Stromal cell of bone marrow (primary cell): ENCODE data around the gene GNAQ.
"Not testable (repeated sequence)": the region's sequence is repeated elsewhere in the genome, so short reads cannot be mapped to it uniquely, and the experiment has no call there.

Experiments used
- DNase-seq: peaks from one replicate; pipeline ENCODE4 v3.0.0-alpha.2; 2012; ENCODE audit warnings: low read depth

The GNAQ gene

DNA sequence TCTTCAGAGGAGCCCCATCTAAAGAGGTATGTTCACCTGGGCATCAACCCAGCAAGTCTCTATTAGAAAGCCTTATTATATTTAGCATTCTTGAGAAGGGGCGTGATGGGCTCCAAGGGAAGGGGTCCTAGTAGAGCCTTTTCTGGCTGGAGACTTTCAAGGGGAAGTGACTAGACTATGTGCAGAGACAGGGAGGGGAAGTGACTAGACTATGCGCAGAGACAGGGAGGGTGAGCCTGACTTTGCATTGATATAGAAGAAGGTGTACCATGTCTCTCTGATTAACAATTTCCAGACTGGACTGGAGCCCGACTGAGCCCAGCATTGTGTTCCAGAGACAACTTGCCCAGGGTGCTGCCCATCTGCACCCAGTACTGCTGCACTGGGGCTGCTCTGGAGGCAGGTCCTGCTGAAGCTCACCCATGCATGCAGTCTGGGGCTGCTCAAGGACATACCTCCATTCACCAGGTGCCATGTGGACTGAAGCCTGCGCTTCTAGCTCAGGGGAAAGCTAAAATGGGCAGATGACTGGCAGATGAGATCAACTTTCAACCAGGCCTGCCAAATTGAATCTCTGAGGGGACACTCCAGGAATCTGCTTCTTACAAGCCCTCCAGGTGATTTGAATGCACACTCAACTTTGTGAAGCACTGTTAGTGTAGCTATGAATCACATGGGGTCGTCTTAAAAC is 300.5 kb downstream of the GNAQ start:
- no peak for DNase-seq

DNA sequence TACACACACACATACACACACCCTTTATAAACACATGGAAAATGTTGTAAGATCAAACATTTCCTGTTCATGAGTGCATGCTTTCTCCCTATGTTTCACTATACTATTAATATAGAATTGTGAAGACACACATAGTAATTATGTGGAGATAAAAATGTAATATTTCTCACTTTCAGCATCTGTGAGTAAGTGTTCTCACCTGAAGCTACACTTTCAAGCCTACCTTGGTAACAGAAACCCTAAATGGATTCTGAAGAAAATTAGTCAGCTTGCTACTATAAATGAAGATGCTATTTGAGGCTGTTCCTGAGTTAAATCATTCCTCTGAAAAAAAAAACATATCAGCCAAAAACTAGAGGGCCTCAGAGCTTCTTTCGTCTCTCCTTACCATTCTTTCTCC is 302.4 kb downstream of the GNAQ start:
- no peak for DNase-seq

DNA sequence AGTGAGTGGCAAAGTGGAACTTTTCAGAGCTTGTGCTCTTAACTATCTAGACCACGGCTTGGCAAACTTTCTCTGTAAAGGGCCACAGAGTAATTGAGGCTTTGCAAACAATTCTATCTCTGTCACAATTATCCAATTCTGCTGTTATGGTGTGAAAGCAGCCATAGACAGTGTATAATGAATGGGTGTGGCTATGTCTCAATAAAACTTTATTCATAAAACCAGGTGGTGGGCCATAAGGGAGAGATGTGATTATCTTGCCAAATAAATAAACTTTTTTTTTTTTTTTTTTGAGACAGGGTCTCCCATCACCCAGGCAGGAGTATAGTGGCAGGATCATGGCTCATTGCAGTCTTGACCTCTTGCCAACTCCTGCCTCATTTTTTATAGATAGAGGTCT is 304.8 kb downstream of the GNAQ start:
- no peak for DNase-seq

DNA sequence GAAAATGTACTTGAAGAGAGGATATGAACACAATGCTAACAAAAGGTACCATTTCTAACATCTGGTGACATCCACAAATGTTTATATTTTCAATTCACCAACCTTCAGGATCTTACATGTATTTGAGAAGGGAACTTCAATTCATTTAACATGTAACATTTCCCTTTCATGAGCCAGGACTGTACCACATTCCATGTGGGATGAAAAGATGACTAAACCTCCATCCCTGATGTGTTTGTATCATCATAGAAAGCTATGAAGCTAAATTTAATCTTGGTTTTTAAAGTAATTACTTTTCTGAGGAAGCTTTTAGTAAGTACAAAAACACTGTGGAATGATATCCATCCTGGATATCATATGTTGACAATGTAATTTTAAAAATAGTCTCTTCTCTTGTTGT is 305.3 kb downstream of the GNAQ start:
- DNase-seq = no peak

DNA sequence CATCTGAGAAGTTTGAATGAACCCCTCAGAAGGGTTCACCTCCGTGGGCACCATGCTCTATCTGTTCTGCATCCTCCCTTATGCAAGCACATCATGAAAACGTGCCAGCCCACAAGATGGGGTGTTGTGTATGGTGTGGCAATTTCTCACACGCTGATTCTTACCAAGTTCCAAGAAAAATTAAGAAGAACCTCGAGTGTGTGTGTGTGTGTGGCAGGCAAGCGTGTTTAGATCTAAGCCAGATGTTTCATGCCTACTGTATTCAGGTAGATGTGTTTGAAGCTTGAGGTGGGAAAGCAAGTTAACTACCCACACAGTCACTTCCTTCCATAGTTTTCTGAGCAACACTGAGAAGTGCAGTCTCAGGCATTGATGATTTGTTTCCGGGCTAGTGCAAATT is 305.8 kb downstream of the GNAQ start:
- DNase-seq = no peak

DNA sequence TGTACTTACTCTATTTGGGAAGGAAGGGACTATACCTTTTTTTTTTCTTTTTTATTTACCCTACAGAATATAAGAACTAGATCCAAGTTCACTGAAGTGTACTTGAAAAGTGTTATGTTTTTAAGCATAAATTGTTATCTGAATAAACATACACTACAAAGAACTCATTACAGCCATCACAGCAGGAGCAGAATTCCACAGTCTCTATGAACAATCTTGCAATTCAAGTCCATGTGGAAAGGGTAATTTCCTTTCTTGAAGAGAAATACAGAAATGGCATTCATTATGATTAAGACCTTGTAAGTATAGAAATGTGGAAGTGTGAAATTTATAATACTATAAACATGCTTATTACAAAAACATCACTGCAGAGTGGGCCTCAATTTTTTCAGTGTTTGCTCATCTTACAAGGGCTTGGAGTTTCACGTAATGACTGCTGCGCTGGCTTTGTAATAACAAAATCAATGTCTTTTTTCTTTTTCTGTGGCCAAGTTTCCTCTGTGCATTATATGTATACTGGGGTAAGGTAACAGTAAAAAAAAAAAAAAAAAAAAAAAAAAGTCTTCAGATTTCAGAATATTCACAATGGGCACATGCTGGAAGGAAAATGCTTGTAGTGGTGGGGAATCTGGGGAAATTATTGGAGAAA is 306.4 kb downstream of the GNAQ start:
- DNase-seq = no peak

DNA sequence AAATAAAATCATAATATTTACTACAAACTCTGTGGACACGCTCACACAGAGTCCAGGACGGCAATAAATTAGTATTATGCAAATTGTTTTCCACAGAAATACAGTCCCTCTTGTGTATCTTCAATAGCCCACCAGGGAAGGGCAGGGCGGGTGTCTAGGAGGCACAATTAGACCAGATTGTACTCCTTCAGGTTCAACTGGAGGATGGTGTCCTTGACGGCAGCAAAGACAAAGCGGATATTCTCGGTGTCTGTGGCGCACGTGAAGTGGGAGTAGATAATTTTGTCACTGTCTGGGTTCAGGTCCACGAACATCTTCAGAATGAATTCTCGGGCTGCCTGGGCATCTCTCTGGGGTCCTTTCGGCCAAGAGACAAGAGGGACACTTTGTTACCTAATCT is 310.5 kb downstream of the GNAQ start:
- not testable (repeated sequence) for DNase-seq

DNA sequence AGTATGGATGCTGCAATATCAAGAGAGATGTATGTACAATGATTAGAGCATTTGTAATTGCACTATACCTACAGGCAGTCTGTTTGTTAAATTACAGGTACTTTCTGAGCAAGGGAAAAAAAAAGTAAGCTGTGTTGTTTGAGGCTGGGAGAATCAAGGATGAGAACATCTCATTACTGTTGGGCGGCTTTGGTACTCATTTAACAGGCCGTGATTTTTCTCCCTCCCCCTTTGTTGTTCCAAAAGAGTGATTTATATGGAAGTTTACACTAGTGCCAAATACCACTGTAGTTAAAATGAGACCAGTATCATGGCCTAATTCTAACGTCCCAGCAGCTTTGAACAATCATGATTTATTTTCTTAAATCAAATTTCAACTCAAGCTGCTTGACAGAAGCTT is 312.3 kb downstream of the GNAQ start:
- DNase-seq = no peak

DNA sequence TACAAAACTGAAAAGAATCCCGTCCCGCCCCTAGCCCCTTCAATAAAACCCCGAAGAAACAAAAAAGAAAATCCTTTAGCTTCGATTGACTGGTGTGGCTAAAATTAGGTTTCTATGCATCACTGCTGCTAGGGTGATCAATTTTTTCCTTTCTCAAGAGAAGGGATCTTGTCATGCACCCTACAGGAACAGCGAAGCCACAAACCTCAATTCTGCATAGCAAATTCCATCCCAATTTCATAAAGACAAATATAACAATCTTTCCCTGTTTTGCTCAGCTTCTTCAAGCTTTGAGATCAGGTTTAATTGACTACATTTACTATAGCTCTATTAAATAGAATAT is 313.3 kb downstream of the GNAQ start:
- peak; percentile 36 for DNase-seq

DNA sequence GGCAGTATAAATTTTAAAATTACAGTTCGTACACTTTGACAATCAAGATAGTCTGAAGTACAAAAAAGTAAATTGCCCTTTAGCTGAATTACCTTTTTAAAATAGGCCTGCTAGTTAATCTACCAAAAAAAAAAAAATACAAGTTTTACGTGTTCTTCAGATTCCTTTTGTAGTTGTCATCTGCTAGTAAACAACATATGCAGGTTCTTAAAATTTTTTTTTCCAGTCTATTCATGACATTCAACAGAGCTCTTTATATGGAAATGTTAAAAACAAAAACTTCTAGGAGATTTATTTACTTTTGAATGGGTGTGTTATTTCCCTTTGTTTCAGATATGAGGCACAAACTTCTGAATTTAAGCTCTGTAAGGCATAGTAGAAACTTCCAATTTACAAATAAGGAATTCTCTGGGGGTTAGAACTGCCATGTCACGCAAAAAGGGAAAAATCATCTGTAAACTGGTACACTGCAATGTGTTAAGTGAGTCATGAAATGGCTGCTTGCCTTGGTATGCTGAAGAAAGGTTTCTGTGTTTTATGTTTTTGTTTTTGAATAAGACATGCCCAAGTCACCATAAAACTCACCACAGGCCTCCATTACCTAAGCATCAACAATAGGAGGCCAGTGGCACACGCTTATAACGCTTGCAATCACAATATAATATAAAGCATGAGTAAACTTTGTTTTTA is 313.9 kb downstream of the GNAQ start:
- peak; percentile 65 for DNase-seq

DNA sequence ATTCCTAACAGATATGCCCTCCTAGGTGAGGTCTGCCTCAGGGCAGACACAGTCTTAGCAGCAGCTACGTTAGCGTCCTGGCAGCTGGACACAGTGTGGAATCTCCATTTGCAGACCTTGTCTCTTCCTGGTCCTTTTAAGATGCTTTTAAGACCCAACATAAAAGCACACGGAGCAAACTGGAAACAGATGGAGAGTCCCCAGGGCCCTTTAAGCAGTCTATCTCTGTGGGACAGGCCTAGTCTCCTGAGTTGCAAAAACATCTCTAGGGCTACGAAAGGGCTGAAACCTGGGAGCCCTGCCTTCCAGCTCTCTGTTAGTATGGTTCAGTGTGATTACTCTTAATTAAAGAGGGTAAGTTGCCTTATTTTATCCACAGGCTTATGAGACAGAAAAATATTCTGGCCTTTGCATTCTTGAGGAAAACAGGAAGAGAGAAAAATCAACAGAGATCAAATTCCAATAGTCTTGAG is 317.5 kb downstream of the GNAQ start:
- no peak for DNase-seq

DNA sequence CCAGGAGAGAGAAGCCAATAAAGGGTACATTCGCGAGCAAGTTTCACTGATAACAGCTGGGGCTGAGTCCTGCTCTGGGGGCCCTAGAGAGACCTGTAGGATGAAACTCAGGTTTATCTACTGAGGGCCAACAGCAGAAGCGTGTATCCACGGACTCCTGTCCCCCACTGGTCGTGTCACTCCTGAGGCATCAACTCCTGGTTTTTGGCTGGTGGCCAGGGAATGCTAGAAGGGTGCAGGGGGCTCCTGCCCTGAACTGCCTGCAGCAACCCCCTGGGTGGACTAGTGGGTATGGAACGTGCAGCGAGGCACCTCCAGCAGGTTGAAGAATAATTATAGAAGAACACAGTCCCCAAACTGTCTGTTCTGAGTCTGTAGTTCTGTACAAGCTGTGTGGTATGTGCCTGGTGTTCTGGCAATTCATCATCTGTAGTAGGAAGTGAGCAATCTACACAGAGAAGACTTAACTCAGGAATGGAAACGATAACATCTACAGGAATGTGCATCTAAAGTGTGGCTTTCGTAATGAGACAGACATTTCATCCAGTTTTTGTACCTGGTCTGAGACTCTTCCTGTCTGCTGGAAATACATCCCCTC is 319.0 kb downstream of the GNAQ start:
- no peak for DNase-seq

DNA sequence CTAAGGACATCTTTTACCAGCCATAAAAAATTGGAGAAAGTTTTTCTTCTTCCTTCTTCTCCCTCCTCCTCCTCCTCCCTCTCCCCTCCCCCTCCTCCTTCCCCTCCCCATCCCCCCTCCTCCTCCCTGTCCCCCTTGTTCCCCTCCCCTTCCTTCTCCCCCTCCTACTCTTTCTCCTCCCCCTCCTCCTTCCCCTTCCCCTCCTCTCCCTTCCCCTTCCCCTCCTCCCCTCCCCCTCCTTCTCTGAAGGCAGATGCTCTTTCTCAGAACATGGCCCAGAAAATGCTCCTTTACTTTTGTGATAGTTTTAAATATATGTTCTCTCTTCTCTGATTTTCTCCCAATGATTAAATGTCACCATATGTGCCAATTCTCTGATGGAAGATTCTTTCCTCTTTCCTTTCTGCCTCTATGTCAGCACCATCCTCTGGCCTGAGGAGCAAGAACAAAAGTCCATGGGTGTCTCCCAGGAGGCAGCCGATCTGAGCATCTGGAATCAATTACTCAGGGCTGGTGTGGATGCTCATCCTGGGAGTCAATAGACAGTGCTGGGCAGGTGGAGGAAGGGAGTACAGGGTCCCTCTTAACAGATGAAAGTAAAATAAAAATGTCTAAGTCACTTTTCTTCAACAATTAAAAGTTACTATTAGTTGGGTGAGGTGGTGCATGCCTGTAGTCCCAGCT is 320.5 kb downstream of the GNAQ start:
- no peak for DNase-seq

DNA sequence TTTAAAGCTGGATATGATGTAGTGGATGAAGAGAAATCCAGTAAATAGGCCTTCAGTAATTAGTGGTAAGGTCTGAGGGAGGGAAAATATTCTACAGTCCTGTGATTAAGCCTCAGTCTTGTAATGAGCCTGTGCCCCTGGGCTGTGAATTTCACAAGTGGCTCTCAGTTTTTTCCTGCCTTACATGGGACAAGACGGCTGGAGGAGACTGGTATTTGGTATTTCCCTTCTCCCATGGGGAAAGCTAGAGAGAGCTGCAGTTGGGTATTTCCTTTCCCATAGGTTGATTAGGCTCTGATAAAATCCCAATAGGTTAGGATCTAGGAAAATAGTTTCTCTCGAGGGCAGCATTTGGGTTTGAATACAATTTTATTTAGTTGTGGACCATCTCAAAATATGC is 321.3 kb downstream of the GNAQ start:
- DNase-seq = no peak

DNA sequence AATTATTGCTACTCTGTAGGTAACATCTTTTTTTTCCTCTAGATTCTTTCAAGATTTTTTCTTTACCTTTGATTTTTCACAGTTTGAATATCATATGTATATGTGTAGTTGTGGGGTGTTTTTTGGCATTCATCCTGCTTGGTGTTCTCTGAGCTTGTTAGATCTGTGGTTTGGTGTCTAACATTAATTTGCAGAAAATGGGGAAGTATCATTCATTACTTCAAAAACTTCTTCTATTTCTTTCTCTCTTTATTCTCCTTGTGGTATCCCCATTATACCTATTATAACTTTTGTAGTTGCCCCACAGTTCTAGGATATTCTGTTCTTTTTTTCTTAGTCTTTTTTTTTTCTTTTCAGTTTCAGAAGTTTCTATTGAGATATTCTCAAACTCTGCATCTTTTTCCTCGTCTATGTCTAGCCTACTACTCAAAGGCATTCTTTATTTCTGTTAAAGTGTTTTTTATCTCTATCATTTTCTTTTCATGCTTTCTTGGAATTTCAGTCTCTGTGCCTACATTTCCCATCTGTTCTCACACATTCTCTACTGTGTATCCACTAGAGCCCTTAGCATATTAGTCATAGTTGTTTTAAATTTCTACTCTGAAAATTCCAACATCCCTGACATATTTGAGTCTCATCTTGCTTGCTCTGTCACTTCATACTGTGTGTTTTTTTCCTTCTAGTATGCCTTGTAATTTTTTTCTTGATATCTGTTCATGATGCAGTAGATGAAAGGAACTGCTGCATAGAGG is 323.4 kb downstream of the GNAQ start:
- DNase-seq = no peak

DNA sequence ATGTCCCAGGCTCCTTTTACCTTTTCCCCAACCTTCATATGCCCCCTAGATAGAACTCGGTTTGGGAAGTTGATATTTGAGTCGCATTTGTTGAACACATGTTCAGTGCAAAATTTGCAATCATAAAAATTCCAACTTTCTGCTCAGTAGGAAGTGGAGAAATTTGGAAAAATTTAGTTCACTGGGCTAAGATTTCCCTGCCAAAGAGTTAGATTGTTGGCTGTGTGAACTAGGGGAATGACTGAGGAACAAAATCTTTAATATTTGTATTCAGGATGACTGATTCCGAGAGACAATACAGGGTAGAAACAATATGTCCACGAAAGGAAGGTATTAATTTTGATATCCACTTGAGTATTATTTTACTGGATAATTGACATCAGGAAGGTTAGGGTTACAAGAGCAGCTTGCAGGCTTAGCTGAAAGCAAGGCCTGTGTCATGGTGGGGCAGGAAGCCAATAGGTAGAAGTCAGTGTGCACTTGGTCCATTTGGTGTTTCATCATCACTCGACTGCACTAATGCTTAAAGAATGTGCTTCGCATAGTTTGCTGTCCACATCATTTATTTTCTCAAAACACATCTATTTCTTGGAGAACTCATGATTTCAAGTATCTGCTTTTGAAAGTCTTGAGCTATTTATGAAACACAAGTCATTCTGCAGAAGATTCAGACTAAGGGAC is 324.1 kb downstream of the GNAQ start:
- peak; percentile 94 for DNase-seq

DNA sequence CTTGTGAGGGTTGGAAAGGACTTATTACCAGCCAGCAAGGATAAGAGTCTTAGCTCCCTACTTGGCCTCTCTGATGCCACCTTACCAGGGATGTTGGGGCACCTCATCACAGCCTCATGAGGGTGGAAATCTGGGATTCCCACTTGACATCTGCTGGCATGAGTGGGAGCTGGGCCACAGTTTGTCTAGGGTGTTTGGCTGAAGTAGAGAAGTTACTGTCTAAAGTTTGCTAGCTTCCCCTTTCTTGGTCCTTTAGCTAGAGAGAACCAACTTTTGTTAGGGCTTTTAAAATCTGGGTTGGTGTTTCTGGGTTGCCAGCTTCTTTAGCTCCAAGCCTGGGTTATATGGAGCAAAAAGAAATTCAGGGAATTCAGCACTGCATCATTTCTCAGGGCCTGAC is 326.0 kb downstream of the GNAQ start:
- no peak for DNase-seq

DNA sequence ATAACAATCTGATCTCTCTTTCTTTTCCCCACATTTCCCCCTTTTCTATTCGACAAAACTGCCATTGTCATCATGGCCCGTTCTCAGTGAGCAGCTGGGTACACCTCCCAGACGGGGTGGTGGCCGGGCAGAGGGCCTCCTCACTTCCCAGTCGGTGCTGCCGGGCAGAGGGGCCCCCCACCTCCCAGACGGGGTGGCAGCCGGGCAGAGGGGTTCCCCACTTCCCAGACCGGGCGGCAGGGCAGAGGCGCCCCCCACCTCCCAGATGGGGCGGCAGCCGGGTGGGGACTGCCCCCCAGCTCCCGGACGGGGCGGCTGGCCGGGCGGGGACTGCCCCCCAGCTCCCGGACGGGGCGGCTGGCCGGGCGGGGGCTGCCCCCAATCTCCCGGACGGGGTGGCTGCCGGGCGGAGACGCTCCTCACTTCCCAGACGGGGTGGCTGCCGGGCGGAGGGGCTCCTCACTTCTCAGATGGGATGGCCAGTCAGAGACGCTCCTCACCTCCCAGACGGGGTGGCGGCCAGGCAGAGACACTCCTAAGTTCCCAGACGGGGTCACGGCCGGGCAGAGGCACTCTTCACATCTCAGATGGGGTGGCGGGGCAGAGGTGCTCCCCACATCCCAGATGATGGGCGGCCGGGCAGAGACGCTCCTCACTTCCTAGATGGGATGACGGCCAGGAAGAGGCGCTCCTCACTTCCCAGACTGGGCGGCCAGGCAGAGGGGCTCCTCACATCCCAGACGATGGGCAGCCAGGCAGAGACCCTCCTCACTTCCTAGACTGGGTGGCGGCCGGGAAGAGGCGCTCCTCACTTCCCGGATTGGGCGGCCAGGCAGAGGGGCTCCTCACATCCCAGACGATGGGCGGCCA is 328.9 kb downstream of the GNAQ start:
- not testable (repeated sequence) for DNase-seq

DNA sequence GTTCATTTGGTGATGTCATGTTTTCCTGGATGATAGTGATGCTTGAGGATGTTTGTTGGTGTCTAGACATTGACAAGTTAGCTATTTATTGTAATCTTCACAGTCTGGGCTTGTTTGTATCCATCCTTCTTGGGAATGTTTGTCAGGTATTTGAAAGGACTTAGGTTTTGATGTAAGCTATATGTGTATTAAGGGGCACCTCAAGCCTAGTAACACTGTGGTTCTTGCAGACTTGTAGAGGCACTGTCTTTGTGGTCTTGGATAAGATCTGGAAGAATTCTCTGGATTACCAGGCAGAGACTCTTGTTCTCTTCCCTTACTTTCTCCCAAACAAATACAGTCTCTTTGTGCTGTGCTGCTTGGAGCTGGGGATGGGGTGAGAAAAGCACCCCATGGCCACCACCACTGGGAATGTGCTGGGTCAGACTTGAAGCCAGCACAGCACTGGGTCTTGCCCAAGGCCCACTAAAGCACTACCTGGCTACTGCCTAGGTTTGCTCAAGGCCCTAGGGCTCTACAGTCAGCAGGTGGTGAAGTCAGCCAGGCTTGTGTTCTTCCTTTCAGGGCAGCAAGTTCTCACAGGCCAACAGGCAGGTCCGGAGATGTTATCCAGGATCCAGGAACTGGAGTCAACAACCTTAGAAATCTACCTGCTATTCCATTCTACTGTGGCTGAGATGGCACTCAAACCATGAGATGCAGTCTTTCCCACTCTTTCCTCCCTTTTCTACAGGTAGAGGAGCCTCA is 334.2 kb downstream of the GNAQ start:
- no peak for DNase-seq
